GM12878 (cell line): ENCODE results near the gene CAPZB.

Source experiments
- BRCA1 ChIP-seq: IDR thresholded peaks from 2 replicates; pipeline ENCODE4 v1.6.1; 2011; ENCODE audit warnings: low read depth, low read length, improper control_type of control experiment
- CBX5 ChIP-seq: sonication (generic); IDR thresholded peaks from 2 replicates; pipeline ENCODE4 v1.6.1; 2016; ENCODE audit warnings: low read depth, moderate library complexity, mild to moderate bottlenecking, inconsistent platforms
- POU2F2 ChIP-seq: IDR thresholded peaks from 3 replicates; pipeline ENCODE4 v1.6.1; 2011; ENCODE audit warnings: low read depth, mild to moderate bottlenecking, low read length, borderline replicate concordance
- SIN3A ChIP-seq: IDR thresholded peaks from 2 replicates; pipeline ENCODE4 v1.6.1; 2012; ENCODE audit warnings: low read depth, low read length, improper control_type of control experiment
- TAF1 ChIP-seq: IDR thresholded peaks from 2 replicates; pipeline ENCODE4 v1.6.1; 2011; ENCODE audit warnings: mild to moderate bottlenecking, low read depth, low read length, borderline replicate concordance
- ZNF274 ChIP-seq: IDR thresholded peaks from one replicate; pipeline ENCODE4 v1.8.0; 2011; ENCODE audit not compliant: insufficient read length, insufficient read depth
- TF ChIP-seq, protein P1 (sequence below): IDR thresholded peaks from 2 replicates; pipeline ENCODE4 v1.6.1; 2011; ENCODE audit warnings: low read depth, mild to moderate bottlenecking, low read length, moderate library complexity, borderline replicate concordance; ENCODE audit errors: extremely low read depth
- TF ChIP-seq, protein P2 (sequence below), 3 experiments: IDR thresholded peaks in 2 of 3; conservative IDR thresholded peaks in 1 of 3; 2 replicates each; pipeline ENCODE4 v1.5.1; 2011; ENCODE audit warnings: low read depth in 3 of 3, low read length in 3 of 3, mild to moderate bottlenecking in 3 of 3, control low read depth in 2 of 3, moderate library complexity in 2 of 3, inconsistent platforms in 1 of 3, mixed read lengths in 1 of 3; ENCODE audit not compliant: control insufficient read depth in 2 of 3, insufficient read depth in 1 of 3; ENCODE audit errors: extremely low read depth in 1 of 3

DNA sequence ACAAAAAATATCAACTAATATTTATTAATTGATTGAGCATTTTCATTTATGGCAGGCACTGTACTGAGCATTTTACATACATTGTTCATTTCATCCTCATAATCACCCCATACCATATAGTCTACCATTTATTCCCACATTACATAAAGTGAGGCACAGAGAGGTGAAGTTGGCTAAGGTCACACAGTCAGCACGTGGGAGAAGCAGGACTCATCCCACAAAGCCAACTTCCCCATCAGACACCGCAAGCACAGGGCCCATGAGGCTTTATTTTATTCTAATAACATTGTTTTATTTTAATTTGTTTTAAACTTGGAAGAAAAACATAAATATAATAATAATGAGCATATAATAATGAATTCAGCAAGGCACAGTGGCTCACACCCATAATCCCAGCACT, 43.1 kb upstream of the CAPZB start:
- TF ChIP-seq SIN3A (no peak), ZNF274 (no peak), BRCA1 (no peak), POU2F2 (no peak), TAF1 (no peak), CBX5 (no peak)
- TF ChIP-seq, protein P1, sequence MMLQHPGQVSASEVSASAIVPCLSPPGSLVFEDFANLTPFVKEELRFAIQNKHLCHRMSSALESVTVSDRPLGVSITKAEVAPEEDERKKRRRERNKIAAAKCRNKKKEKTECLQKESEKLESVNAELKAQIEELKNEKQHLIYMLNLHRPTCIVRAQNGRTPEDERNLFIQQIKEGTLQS, result no peak
- TF ChIP-seq, protein P2, sequence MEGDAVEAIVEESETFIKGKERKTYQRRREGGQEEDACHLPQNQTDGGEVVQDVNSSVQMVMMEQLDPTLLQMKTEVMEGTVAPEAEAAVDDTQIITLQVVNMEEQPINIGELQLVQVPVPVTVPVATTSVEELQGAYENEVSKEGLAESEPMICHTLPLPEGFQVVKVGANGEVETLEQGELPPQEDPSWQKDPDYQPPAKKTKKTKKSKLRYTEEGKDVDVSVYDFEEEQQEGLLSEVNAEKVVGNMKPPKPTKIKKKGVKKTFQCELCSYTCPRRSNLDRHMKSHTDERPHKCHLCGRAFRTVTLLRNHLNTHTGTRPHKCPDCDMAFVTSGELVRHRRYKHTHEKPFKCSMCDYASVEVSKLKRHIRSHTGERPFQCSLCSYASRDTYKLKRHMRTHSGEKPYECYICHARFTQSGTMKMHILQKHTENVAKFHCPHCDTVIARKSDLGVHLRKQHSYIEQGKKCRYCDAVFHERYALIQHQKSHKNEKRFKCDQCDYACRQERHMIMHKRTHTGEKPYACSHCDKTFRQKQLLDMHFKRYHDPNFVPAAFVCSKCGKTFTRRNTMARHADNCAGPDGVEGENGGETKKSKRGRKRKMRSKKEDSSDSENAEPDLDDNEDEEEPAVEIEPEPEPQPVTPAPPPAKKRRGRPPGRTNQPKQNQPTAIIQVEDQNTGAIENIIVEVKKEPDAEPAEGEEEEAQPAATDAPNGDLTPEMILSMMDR (IDR thresholded peaks at IDR 0.05 in 2 of 3, conservative IDR thresholded peaks at IDR 0.05 in 1 of 3; ENCODE audit: control insufficient read depth in 2 of 3, extremely low read depth in 1 of 3, insufficient read depth in 1 of 3, low read depth in 3 of 3, low read length in 3 of 3), result no peak
